Right hindlimb (tissue), 1 donor: Measurements from ENCODE around the gene CDYL.
A peak's percentile ranks its signal among the peaks of the same experiment; 100 is the strongest.
"Not testable (repeated sequence)": the region's sequence is repeated elsewhere in the genome, so short reads cannot be mapped to it uniquely, and the experiment has no call there.

Experiments used
- DNase-seq: peaks from one replicate; pipeline ENCODE4 v3.0.0-alpha.2; 2018

Gene CDYL

DNA sequence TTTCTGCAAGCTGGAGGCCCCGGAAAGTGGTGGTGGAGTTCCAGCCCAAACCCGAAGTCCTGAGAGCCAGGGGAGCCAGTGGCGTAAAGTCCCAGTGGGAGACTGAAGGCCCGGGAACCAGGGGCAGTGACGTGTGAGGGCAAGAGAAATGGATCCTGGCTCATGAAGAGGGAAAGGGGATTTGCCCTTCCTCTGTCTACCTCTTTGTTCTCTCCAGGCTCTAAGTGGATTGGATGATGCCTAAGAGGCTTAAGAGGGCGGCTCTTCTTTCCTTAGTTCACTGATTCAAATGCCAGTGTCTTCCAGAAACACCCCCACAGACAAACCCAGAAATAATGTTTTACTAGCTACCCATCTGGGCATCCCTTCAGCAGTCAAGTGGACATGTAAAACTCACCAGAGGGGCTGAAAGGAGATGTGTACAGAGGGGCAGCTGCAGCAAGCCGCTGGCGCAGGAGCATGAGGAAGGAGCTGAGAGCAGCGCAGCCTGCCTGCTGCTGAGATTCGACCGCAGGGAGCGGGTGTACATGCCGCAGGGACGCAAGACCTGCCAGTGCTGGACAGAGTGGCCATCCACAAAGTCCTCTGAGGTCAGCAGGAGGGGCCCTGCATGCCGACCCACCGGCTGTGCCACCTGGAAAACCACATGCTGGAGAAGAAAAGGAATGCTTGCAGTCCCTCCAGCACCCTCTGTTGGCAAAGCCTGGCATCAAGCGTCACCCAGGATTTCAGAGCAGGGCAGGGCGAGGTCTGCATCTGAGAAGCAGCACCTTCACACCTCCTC is 29.5 kb downstream of the CDYL start:
- peak; percentile 50 for DNase-seq

- DNase-seq = no peak
Observed at GRCh38 chr6:4806337-4806725, 30.1 kb downstream of the CDYL start.

DNA sequence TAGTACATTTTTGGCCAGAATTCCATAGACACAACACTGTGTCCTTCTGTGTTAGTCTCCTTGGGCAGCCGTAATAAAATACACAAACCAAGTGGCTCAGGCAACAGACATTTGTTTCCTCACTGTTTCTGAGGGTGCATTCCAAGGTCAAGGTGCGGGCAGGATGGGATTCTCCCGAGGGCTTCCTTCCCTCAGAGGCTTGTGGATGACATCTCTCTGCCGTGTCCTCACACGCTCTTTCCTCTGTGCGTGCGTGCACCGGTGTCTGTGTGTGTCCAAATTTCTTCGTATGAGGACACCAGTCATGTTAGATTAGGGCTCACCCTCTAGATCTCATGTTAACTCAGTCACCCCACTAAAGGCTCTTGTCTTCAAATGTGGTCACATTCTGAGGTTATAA is 30.6 kb downstream of the CDYL start:
- no peak for DNase-seq

DNA sequence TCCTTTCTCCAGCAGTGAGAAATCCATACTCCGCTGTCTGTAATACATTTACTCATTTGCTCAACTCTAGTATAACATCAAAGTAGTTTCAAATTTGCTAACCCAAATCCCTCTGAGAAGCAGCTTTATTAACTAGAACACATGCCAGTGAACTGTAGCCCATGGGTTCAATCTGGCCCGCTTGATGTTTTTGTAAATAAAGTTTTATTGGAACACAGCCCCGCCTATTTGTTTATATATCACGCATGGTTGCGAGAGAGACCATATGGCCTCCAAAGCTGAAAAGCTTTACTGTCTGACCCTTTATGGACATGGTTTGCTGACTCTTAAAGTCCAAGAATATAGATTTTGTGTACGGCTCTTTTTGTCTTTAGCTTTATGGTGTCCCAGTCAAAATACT is 32.2 kb downstream of the CDYL start:
- DNase-seq = no peak

- DNase-seq = no peak
Observed at GRCh38 chr6:4809999-4810918, 34.1 kb downstream of the CDYL start.

DNA sequence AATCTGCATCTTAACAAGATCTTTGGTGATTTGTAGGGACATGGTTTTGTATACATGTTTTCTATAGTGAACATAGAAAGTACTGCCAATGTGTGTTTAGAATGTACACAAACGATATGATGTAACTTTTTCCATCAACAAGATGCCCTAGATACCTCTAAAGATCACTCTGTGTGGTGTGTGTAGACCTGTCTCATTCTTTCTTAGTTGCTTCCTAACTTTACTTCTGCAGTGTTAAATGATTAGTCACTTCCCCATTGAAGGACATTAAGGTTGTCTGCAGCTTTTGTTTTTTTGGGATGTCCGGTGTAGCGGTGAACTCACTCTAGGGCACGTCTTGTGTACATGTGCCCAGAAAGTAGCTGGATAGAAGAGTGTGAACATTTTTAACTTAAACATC is 35.9 kb downstream of the CDYL start:
- DNase-seq = no peak

GRCh38 chr6:4813055-4813454 is 36.9 kb downstream of the CDYL start:
- no peak for DNase-seq

DNA sequence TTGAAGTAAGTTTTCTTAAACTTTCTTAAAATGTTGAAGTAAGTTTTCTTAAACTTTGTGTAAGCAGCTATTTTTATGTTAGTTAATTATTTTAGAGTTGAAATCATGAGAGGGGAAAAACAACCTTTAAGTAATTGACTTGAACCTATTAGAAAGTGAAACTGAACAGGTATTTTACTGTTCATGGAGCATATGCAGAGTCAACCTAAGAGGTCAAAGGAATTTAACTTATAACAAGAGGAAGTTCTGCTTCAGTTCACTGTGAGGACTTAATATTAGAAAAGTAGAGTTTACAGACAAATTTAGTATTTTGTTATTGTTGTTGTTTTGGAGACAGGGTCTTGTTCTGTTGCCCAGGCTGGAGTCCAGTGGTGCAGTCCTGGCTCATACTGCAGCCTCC is 38.0 kb downstream of the CDYL start:
- DNase-seq = no peak

DNA sequence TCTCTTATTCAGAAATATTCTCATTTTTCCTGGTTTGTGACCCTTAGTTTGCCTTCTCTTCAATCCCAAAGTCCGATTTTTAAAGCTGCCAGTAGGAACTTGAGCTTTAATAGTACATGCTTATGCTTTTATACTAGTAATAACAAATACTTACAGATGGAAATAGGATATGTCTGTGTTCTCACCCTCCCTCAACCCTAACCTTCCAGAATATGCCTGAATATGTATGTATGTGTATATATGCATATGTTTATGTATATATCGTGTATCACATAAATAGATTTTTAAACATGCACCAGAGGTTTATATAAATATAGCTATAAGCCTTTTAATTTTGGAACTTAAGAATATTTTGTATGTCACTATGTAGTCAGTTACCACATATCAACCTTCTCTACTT is 38.8 kb downstream of the CDYL start:
- no peak for DNase-seq

- no peak for DNase-seq
Observed at GRCh38 chr6:4815584-4815983, 39.4 kb downstream of the CDYL start.

DNA sequence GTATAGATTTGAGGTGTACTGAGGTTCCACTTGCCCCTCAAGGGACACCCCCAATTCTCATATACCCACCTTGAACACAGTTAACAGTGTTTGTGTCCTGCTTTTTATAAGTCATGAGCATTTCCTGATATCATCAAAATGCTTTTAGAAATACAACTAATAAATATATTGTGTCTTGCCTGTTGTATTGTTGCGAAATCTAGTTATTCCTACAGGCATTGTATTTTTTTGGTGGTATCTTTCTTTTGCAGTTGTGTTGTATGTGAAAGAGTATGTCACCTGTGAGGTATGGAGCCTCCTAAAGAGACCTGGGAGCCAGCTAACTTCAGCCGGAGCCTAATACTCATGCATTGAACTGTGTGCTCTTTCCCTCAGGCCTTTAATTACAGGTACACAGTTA is 40.7 kb downstream of the CDYL start:
- DNase-seq = no peak

DNA sequence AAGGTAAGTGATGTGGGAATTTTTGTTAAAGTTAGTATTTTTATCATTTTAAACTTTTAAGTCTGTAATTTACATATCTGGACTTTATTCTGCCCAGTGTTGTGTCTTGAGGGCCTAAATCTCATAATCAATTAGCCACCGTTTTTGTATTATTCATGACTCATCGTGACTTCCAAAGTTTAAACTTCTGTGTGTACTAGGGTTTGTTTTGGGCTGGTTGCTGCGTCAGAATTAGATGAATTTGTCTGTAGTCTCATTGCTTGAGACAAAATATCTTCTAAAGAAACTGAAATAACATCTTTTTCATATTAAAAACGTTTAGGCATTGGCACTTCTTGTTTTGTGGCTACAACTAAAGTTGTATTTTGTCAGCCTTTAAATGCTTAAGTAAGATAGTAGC is 41.3 kb downstream of the CDYL start:
- no peak for DNase-seq

DNA sequence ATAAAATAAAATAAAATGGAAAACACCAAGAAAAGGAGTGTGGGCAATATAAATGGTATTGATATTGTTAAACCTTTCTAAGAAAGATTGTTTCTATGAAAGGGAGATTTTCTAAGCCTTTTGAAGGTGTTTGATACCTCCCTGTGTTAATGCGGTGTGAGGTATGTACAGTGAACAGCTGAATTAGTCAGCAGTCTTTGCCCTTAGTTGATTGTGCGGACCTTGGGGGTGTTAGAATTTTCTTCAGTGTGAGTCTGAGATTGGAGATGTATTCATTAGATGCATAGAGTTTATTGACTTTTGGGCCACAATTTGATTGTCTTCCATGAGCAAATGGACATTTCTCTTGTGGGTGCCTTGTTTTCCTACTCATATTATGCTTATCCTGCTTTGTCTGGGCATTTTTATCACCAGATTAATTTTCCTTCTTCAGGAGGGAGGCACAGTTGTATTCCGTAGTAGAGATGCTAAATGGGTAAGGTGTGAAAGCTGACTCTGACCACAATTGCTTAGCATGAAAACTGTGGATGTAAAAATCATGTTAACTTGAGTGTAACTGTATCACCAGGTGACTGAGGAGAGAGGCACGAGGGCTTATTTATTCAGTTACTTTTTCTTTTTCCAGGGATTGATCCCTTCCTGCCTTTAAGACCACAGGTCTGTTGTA is 42.2 kb downstream of the CDYL start:
- no peak for DNase-seq

- no peak for DNase-seq
Observed at GRCh38 chr6:4819706-4820283, 43.6 kb downstream of the CDYL start.

DNA sequence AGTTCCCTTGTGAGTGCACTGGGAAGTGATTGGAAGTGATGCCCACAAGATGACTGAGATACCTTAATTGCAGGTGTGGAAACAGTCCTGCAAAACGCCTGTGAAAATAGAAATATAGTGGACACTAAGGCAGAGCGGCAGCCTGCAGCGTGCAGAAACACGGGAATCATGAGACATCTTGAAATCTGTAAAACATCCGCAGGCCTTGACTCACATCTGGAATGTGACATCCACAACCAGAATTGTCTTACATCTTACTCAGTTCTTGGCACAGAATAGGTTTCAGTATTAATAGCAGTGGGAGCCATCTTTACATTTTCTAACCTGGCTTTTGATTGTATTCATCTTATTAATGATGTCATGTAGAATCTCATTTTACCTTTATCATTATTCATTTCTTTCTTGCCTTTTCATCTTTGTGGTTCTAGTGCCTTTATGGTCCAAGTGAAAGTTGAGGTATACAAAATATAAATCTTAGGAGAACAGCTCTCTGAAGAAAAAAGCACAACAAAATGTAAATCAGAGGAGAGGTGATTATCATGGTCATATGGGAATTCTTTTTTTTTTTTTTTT is 44.6 kb downstream of the CDYL start:
- no peak for DNase-seq

GRCh38 chr6:4822476-4822875 is 46.3 kb downstream of the CDYL start:
- no peak for DNase-seq

- DNase-seq = no peak
Observed at GRCh38 chr6:4828187-4828698, 52.0 kb downstream of the CDYL start.

- no peak for DNase-seq
Observed at GRCh38 chr6:4829089-4829488, 52.9 kb downstream of the CDYL start.

DNA sequence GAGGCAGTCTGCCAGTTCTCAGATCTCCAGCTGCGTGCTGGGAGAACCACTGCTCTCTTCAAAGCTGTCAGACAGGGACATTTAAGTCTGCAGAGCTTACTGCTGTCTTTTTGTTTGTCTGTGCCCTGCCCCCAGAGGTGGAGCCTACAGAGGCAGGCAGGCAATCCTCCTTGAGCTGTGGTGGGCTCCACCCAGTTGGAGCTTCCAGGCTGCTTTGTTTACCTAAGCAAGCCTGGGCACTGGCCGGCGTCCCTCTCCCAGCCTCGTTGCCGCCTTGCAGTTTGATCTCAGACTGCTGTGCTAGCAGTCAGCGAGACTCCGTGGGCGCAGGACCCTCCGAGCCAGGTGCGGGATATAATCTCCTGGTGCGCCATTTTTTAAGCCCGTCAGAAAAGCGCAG is 59.3 kb downstream of the CDYL start:
- DNase-seq = not testable (repeated sequence)

- no peak for DNase-seq
Observed at GRCh38 chr6:4840169-4840568, 64.0 kb downstream of the CDYL start.

DNA sequence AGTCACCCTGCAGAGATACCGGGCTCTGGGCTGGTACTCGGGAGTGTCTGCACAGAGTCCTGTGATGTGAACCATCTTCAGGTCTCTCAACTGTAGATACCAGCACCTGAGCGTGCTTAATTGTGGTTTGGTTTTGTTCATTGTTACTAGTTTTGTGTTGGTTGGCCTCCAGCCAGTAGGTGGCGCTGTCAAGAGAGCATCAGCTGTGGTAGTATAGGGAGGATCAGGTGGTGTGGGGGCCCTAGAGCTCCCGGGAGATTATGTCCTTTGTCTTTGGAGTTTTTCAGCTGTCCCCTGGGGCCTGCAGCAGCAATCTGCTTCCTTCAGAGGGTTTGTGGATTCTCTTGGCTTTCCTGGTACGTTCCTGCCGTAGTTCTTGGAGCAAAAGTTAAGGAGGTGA is 67.9 kb downstream of the CDYL start:
- DNase-seq = no peak

DNA sequence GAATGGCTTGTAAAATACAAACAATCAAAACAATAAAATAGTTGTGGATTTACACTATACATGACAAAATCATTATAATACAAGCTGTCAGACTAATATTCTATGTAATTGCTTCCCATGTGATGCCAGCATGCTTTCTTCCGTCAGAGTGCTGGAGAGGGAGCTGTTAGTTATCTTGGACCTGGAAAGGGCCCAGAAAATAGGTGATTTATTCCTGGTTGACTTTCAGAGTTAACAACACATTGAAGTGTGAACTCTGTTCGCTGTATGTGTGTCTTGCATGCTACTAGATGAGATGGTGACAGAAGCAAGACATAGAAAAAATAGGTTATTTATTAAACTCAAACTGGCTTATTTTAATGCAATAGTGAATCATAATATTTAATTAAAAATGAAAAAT is 70.2 kb downstream of the CDYL start:
- no peak for DNase-seq
